Neural cell (in vitro differentiated cells): Measurements from ENCODE around the gene GPR152. TPM values are rescaled to one million over a fixed set of nuclear protein-coding genes. Genes with fewer than 3 reads are reported as not detected.

Experiments used
- H2AFZ ChIP-seq: fragments of 200-600, 300-800 bp; sonication (generic), shearing (Covaris generic); 2 replicates; pipeline ENCODE4 v1.6.0; 2014; ENCODE audit warnings: low read depth, mild to moderate bottlenecking, antibody characterized with exemption, low read length, moderate library complexity
- H3F3A ChIP-seq: fragments of 200-600 bp; shearing (Covaris generic); 2 replicates; pipeline ENCODE4 v1.6.1; 2016; ENCODE audit warnings: mild to moderate bottlenecking, moderate library complexity, mixed read lengths, antibody characterized with exemption, low read length; ENCODE audit not compliant: insufficient read depth, poor library complexity, severe bottlenecking
- H3K27ac ChIP-seq: fragments of 200-600, 300-800 bp; sonication (generic), shearing (Covaris generic); 2 replicates; pipeline ENCODE4 v1.5.1; 2014; ENCODE audit warnings: mild to moderate bottlenecking, low read length, moderate library complexity
- H3K27me3 ChIP-seq: fragments of 300-800, 200-600 bp; sonication (generic), shearing (Covaris generic); 2 replicates; pipeline ENCODE4 v1.6.0; 2014; ENCODE audit warnings: mild to moderate bottlenecking, low read depth, low read length, moderate library complexity; ENCODE audit not compliant: insufficient read depth
- H3K36me3 ChIP-seq: fragments of 300-800, 200-600 bp; sonication (generic), shearing (Covaris generic); 2 replicates; pipeline ENCODE4 v1.5.1; 2014; ENCODE audit warnings: mild to moderate bottlenecking, antibody characterized with exemption, low read length, moderate library complexity; ENCODE audit not compliant: insufficient read depth
- H3K4me2 ChIP-seq: fragments of 300-800, 200-600 bp; sonication (generic), shearing (Covaris generic); 2 replicates; pipeline ENCODE4 v1.6.0; 2014; ENCODE audit warnings: mild to moderate bottlenecking, low read length
- H3K4me3 ChIP-seq: fragments of 300-800, 200-600 bp; sonication (generic), shearing (Covaris generic); 2 replicates; pipeline ENCODE4 v1.5.1; 2014; ENCODE audit warnings: mild to moderate bottlenecking, low read length, moderate library complexity
- H3K79me2 ChIP-seq: fragments of 200-600 bp; shearing (Covaris generic); replicated peaks from 2 replicates; pipeline ENCODE4 v1.6.0; 2014; ENCODE audit warnings: mild to moderate bottlenecking, low read length, moderate library complexity; ENCODE audit not compliant: insufficient read depth
- H3K9ac ChIP-seq: fragments of 300-800, 200-600 bp; sonication (generic), shearing (Covaris generic); 2 replicates; pipeline ENCODE4 v1.6.1; 2016; ENCODE audit warnings: mild to moderate bottlenecking, low read length, mixed read lengths
- H3K9me2 ChIP-seq: fragments of 200-600 bp; shearing (Covaris generic); 2 replicates; pipeline ENCODE4 v1.6.1; 2016; ENCODE audit warnings: mild to moderate bottlenecking, low read length, mixed read lengths; ENCODE audit not compliant: insufficient read depth
- H3K9me3 ChIP-seq: fragments of 200-600, 300-800 bp; sonication (generic), shearing (Covaris generic); 2 replicates; pipeline ENCODE4 v1.6.1; 2016; ENCODE audit warnings: mild to moderate bottlenecking, mixed run types, low read length, moderate library complexity, mixed read lengths
- H4K20me1 ChIP-seq: fragments of 200-600 bp; shearing (Covaris generic); 2 replicates; pipeline ENCODE4 v1.6.1; 2016; ENCODE audit warnings: mild to moderate bottlenecking, mixed run types; ENCODE audit not compliant: insufficient read depth
- EP300 ChIP-seq: fragments of 450-650 bp; conservative IDR thresholded peaks from 2 replicates; pipeline ENCODE4 v1.6.1; 2014; ENCODE audit warnings: antibody characterized with exemption, mild to moderate bottlenecking, moderate library complexity; ENCODE audit not compliant: poor library complexity, severe bottlenecking
- EZH2 ChIP-seq: fragments of 200-600, 300-800 bp; shearing (Covaris generic), sonication (generic); IDR thresholded peaks from 2 replicates; pipeline ENCODE4 v1.6.1; 2014; ENCODE audit warnings: antibody characterized with exemption, low read length, borderline replicate concordance, mild to moderate bottlenecking; ENCODE audit not compliant: insufficient read depth, poor library complexity, severe bottlenecking
- MXI1 ChIP-seq: fragments of 450-650 bp; conservative IDR thresholded peaks from 2 replicates; pipeline ENCODE4 v1.6.1; 2014; ENCODE audit warnings: antibody characterized with exemption, mild to moderate bottlenecking; ENCODE audit not compliant: poor library complexity, severe bottlenecking
- POLR2AphosphoS5 ChIP-seq: IDR thresholded peaks from 2 replicates; pipeline ENCODE4 v1.6.1; 2012
- RAD21 ChIP-seq: fragments of 450-650 bp; conservative IDR thresholded peaks from 2 replicates; pipeline ENCODE4 v1.6.1; 2014; ENCODE audit warnings: antibody characterized with exemption, mild to moderate bottlenecking, moderate library complexity
- SMC3 ChIP-seq: fragments of 450-650 bp; conservative IDR thresholded peaks from 2 replicates; pipeline ENCODE4 v1.6.1; 2014; ENCODE audit warnings: antibody characterized with exemption, mild to moderate bottlenecking, moderate library complexity; ENCODE audit not compliant: poor library complexity
- TAF1 ChIP-seq: IDR thresholded peaks from 2 replicates; pipeline ENCODE4 v1.6.1; 2012; ENCODE audit warnings: low read depth
- polyA minus RNA-seq: library from RNA; depleted of rRNA, polyadenylated mRNA; stranded (reverse); fragments of >200 nt; gene quantifications from 2 replicates; pipeline ENCODE4 v1.2.3, GENCODE V29; 2014
- polyA plus RNA-seq: library from polyadenylated mRNA; depleted of rRNA; stranded (reverse); fragments of >200 nt; gene quantifications from 2 replicates; pipeline ENCODE4 v1.2.3, GENCODE V29; 2014
- TF ChIP-seq, protein P1 (sequence below): fragments of 450-650 bp; IDR thresholded peaks from 2 replicates; pipeline ENCODE4 v1.5.1; 2014; ENCODE audit warnings: antibody characterized with exemption, mild to moderate bottlenecking, moderate library complexity; ENCODE audit not compliant: poor library complexity, severe bottlenecking
- TF ChIP-seq, protein P2 (sequence below): IDR thresholded peaks from 2 replicates; pipeline ENCODE4 v1.6.1; 2012; ENCODE audit warnings: borderline replicate concordance

The GPR152 gene, protein sequence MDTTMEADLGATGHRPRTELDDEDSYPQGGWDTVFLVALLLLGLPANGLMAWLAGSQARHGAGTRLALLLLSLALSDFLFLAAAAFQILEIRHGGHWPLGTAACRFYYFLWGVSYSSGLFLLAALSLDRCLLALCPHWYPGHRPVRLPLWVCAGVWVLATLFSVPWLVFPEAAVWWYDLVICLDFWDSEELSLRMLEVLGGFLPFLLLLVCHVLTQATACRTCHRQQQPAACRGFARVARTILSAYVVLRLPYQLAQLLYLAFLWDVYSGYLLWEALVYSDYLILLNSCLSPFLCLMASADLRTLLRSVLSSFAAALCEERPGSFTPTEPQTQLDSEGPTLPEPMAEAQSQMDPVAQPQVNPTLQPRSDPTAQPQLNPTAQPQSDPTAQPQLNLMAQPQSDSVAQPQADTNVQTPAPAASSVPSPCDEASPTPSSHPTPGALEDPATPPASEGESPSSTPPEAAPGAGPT
- not detected in 2 replicates for polyA plus RNA-seq
- not detected in 2 replicates for polyA minus RNA-seq

DNA sequence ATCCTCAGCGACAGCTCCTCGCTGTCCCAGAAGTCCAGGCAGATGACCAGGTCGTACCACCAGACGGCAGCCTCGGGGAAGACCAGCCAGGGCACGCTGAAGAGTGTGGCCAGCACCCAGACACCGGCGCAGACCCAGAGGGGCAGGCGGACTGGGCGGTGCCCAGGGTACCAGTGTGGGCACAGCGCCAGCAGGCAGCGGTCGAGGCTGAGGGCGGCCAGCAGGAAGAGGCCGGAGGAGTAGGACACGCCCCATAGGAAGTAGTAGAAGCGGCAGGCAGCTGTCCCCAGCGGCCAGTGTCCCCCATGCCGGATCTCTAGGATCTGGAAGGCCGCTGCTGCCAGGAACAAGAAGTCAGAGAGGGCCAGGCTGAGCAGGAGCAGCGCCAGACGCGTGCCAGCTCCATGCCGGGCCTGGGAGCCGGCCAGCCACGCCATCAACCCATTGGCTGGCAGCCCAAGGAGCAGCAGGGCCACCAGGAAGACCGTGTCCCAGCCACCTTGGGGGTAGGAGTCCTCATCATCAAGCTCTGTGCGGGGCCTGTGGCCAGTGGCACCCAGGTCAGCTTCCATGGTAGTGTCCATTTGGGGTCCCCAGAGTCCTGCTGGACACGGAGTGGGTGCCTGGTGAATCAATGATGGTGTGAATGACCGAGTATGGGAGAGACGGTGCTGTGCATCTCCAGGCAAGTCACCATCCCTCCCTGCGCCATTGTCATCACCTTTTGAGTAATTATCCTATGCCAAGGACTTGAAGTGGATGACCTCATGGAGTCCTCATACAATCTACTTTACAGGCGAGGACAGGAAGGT is at the start of gene GPR152:
Gene GPR152, minus strand, starts transcription at position 589 of the 812 bp plus-strand sequence. Its CDS starts 5 bp downstream, at position 584.
- no peak within 1 kb of the TSS for H2AFZ ChIP-seq
- no peaks in the 10 kb centered on the region for H3K36me3 ChIP-seq
- H4K20me1 ChIP-seq: no peaks in the 10 kb centered on the region
- H3K4me3 ChIP-seq: no peak within 1 kb of the TSS
- H3K79me2 ChIP-seq: no peaks in the 10 kb centered on the region
- H3K9me3 ChIP-seq: no peaks in the 10 kb centered on the region
- no peaks in the 10 kb centered on the region for H3K27me3 ChIP-seq
- TF ChIP-seq SMC3 (no peak), EZH2 (no peak), MXI1 (no peak), TAF1 (no peak), POLR2AphosphoS5 (no peak), RAD21 (no peak), EP300 (no peak)
- TF ChIP-seq, protein P1, sequence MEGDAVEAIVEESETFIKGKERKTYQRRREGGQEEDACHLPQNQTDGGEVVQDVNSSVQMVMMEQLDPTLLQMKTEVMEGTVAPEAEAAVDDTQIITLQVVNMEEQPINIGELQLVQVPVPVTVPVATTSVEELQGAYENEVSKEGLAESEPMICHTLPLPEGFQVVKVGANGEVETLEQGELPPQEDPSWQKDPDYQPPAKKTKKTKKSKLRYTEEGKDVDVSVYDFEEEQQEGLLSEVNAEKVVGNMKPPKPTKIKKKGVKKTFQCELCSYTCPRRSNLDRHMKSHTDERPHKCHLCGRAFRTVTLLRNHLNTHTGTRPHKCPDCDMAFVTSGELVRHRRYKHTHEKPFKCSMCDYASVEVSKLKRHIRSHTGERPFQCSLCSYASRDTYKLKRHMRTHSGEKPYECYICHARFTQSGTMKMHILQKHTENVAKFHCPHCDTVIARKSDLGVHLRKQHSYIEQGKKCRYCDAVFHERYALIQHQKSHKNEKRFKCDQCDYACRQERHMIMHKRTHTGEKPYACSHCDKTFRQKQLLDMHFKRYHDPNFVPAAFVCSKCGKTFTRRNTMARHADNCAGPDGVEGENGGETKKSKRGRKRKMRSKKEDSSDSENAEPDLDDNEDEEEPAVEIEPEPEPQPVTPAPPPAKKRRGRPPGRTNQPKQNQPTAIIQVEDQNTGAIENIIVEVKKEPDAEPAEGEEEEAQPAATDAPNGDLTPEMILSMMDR: no peak
- TF ChIP-seq, protein P2, sequence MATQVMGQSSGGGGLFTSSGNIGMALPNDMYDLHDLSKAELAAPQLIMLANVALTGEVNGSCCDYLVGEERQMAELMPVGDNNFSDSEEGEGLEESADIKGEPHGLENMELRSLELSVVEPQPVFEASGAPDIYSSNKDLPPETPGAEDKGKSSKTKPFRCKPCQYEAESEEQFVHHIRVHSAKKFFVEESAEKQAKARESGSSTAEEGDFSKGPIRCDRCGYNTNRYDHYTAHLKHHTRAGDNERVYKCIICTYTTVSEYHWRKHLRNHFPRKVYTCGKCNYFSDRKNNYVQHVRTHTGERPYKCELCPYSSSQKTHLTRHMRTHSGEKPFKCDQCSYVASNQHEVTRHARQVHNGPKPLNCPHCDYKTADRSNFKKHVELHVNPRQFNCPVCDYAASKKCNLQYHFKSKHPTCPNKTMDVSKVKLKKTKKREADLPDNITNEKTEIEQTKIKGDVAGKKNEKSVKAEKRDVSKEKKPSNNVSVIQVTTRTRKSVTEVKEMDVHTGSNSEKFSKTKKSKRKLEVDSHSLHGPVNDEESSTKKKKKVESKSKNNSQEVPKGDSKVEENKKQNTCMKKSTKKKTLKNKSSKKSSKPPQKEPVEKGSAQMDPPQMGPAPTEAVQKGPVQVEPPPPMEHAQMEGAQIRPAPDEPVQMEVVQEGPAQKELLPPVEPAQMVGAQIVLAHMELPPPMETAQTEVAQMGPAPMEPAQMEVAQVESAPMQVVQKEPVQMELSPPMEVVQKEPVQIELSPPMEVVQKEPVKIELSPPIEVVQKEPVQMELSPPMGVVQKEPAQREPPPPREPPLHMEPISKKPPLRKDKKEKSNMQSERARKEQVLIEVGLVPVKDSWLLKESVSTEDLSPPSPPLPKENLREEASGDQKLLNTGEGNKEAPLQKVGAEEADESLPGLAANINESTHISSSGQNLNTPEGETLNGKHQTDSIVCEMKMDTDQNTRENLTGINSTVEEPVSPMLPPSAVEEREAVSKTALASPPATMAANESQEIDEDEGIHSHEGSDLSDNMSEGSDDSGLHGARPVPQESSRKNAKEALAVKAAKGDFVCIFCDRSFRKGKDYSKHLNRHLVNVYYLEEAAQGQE: no peak
- no peak within 1 kb of the TSS for H3K9ac ChIP-seq
- no peak within 1 kb of the TSS for H3K27ac ChIP-seq
- H3K4me2 ChIP-seq: no peak within 1 kb of the TSS
- no peaks in the 10 kb centered on the region for H3K9me2 ChIP-seq
- no peaks in the 10 kb centered on the region for H3F3A ChIP-seq

- H3K9ac ChIP-seq: no peak overlapping the region
- no peaks in the 10 kb centered on the region for H3K36me3 ChIP-seq
- no peaks in the 10 kb centered on the region for H3K9me2 ChIP-seq
- no peak overlapping the region for H3K4me3 ChIP-seq
- no peaks in the 10 kb centered on the region for H3K9me3 ChIP-seq
- peaks cover 15% of the 10 kb centered on the region for H3K79me2 ChIP-seq
- no peak overlapping the region for H3K4me2 ChIP-seq
- no peak overlapping the region for H2AFZ ChIP-seq
- TF ChIP-seq EZH2 (no peak), POLR2AphosphoS5 (no peak), EP300 (no peak), TAF1 (no peak), MXI1 (no peak), SMC3 (no peak), RAD21 (no peak)
- TF ChIP-seq, protein P1: no peak
- TF ChIP-seq, protein P2: no peak
- H3K27ac ChIP-seq: no peak overlapping the region
- no peaks in the 10 kb centered on the region for H4K20me1 ChIP-seq
- no peaks in the 10 kb centered on the region for H3K27me3 ChIP-seq
- H3F3A ChIP-seq: no peaks in the 10 kb centered on the region
Observed at GRCh38 chr11:67501854-67502253, 49.3 kb upstream of the GPR152 start.
